Stimulated activated naive CD4-positive, alpha-beta T cell (primary cell): ENCODE data around the gene EPX.
A peak's percentile ranks its signal among the peaks of the same experiment; 100 is the strongest.

Experiments used
- DNase-seq, 6 experiments: peaks; one replicate each; lab custom pipeline; 2025; lab: John Stamatoyannopoulos, UW

The EPX gene

GRCh38 chr17:58227733-58228132, 35.2 kb downstream of the EPX start:
- DNase-seq: no peak

- DNase-seq: no peak
Observed at GRCh38 chr17:58228679-58229078, 36.2 kb downstream of the EPX start.

- no peak for DNase-seq
Observed at GRCh38 chr17:58229384-58229783, 36.9 kb downstream of the EPX start.

- DNase-seq: no peak
Observed at GRCh38 chr17:58229881-58230280, 37.4 kb downstream of the EPX start.

- no peak for DNase-seq
Observed at GRCh38 chr17:58231641-58232040, 39.1 kb downstream of the EPX start.

- DNase-seq: no peak
Observed at GRCh38 chr17:58232707-58233156, 40.2 kb downstream of the EPX start.

GRCh38 chr17:58233543-58233942, 41.0 kb downstream of the EPX start:
- no peak for DNase-seq

GRCh38 chr17:58234512-58234911, 42.0 kb downstream of the EPX start:
- no peak for DNase-seq

- DNase-seq: no peak
Observed at GRCh38 chr17:58235821-58236220, 43.3 kb downstream of the EPX start.

GRCh38 chr17:58236394-58236793, 43.9 kb downstream of the EPX start:
- DNase-seq: no peak

GRCh38 chr17:58238147-58238634, 45.7 kb downstream of the EPX start, which contains the start of gene LPO:
TSS of gene LPO (plus strand) at chr17:58238584. CDS start at chr17:58242980, 4,396 bp downstream.
- no peak for DNase-seq

- DNase-seq: no peak
Observed at GRCh38 chr17:58239987-58240386, 47.5 kb downstream of the EPX start.

- no peak for DNase-seq
Observed at GRCh38 chr17:58242171-58242784, 49.8 kb downstream of the EPX start.

- DNase-seq: no peak
Observed at GRCh38 chr17:58244963-58245362, 52.4 kb downstream of the EPX start.

- no peak for DNase-seq
Observed at GRCh38 chr17:58245428-58246103, 53.0 kb downstream of the EPX start.

- no peak for DNase-seq
Observed at GRCh38 chr17:58246104-58246740, 53.7 kb downstream of the EPX start.

GRCh38 chr17:58246781-58247180, 54.3 kb downstream of the EPX start:
- no peak for DNase-seq

GRCh38 chr17:58247511-58248363, 55.2 kb downstream of the EPX start:
- no peak for DNase-seq

- no peak for DNase-seq
Observed at GRCh38 chr17:58248955-58249269, 56.4 kb downstream of the EPX start.

- peak; percentile 45 to 83 (median 63) for DNase-seq
Observed at GRCh38 chr17:58249270-58250133, 57.0 kb downstream of the EPX start.

GRCh38 chr17:58250344-58251011, 58.0 kb downstream of the EPX start:
- DNase-seq: no peak
